Hepatocyte (in vitro differentiated cells): Measurements from ENCODE around the gene LINC00237. TPM values are rescaled to one million over a fixed set of nuclear protein-coding genes. Genes with fewer than 3 reads are reported as not detected.

Experiments used
- DNase-seq: peaks from one replicate; pipeline ENCODE4 v3.0.0-alpha.2; 2016; ENCODE audit warnings: low spot score
- H2AFZ ChIP-seq: fragments of 200-600 bp; sonication (generic); 2 replicates; pipeline ENCODE4 v1.6.0; 2016; ENCODE audit warnings: antibody characterized with exemption, mild to moderate bottlenecking
- H3K27ac ChIP-seq: fragments of 200-600 bp; sonication (generic); 2 replicates; pipeline ENCODE4 v1.5.1; 2016; ENCODE audit warnings: mild to moderate bottlenecking
- H3K27me3 ChIP-seq: fragments of 200-600 bp; sonication (generic); 2 replicates; pipeline ENCODE4 v1.6.1; 2016
- H3K36me3 ChIP-seq: fragments of 200-600 bp; sonication (generic); replicated peaks from 2 replicates; pipeline ENCODE4 v1.5.1; 2016; ENCODE audit warnings: low read depth; ENCODE audit not compliant: insufficient read depth
- H3K4me1 ChIP-seq: fragments of 200-600 bp; sonication (generic); 2 replicates; pipeline ENCODE4 v1.5.1; 2016; ENCODE audit warnings: mild to moderate bottlenecking, moderate library complexity; ENCODE audit not compliant: insufficient read depth
- H3K4me2 ChIP-seq: fragments of 200-600 bp; sonication (generic); 2 replicates; pipeline ENCODE4 v1.6.0; 2016
- H3K4me3 ChIP-seq: fragments of 200-600 bp; sonication (generic); 2 replicates; pipeline ENCODE4 v1.5.1; 2016; ENCODE audit warnings: mild to moderate bottlenecking
- H3K79me2 ChIP-seq: fragments of 200-600 bp; sonication (generic); 2 replicates; pipeline ENCODE4 v1.6.0; 2017; ENCODE audit warnings: mild to moderate bottlenecking
- H3K9me2 ChIP-seq: fragments of 200-600 bp; sonication (generic); replicated peaks from 2 replicates; pipeline ENCODE4 v1.6.0; 2017; ENCODE audit warnings: mild to moderate bottlenecking; ENCODE audit not compliant: insufficient read depth
- H3K9me3 ChIP-seq: fragments of 200-600 bp; sonication (generic); 2 replicates; pipeline ENCODE4 v1.5.1; 2016; ENCODE audit warnings: low read depth, mild to moderate bottlenecking
- H4K20me1 ChIP-seq: fragments of 200-600 bp; sonication (generic); 2 replicates; pipeline ENCODE4 v1.6.0; 2016; ENCODE audit warnings: mild to moderate bottlenecking; ENCODE audit not compliant: insufficient read depth, poor library complexity, severe bottlenecking
- EZH2 ChIP-seq: fragments of 200-600 bp; sonication (generic); IDR thresholded peaks from 2 replicates; pipeline ENCODE4 v1.6.1; 2016; ENCODE audit warnings: antibody characterized with exemption, mild to moderate bottlenecking, borderline replicate concordance
- EZH2phosphoT487 ChIP-seq: fragments of 200-600 bp; sonication (generic); IDR thresholded peaks from one replicate; pipeline ENCODE4 v1.6.1; 2018; ENCODE audit warnings: antibody characterized with exemption, mild to moderate bottlenecking, low read depth, moderate library complexity; ENCODE audit not compliant: unreplicated experiment, severe bottlenecking
- WGBS: methylation state at CpG from one replicate; pipeline ENCODE4 v1.1.6; 2016; ENCODE audit warnings: low lambda C conversion rate; ENCODE audit errors: missing lambda C conversion rate; 5-methylcytosine and 5-hydroxymethylcytosine counted together
- polyA plus RNA-seq: library from polyadenylated mRNA; unstranded; fragments of >200 nt; fragmentation: Nextera tagmentation; extraction: Ambion mirVana; gene quantifications from 2 replicates; pipeline ENCODE4 v1.2.1, GENCODE V29; 2016
- total RNA-seq: library from RNA; depleted of rRNA; stranded (reverse); fragments of >200 nt; gene quantifications from 2 replicates; pipeline ENCODE4 v1.2.3, GENCODE V29; 2014
- TF ChIP-seq, protein P1 (sequence below): fragments of 200-600 bp; sonication (generic); IDR thresholded peaks from 2 replicates; pipeline ENCODE4 v1.5.1; 2016; ENCODE audit warnings: antibody characterized with exemption, mild to moderate bottlenecking; ENCODE audit not compliant: poor library complexity

LINC00237 gene
- total and polyA plus RNA-seq, 2 experiments from 2014 or later, result not detected

GRCh38 chr20:21090111-21090618 is 16.0 kb downstream of the LINC00237 start:
- no peaks in the 10 kb centered on the region for H3K36me3 ChIP-seq
- no peaks in the 10 kb centered on the region for H3K9me3 ChIP-seq
- H4K20me1 ChIP-seq, result no peaks in the 10 kb centered on the region
- no peaks in the 10 kb centered on the region for H3K4me1 ChIP-seq
- no peak for DNase-seq
- TF ChIP-seq EZH2 (no peak), EZH2phosphoT487 (no peak)
- TF ChIP-seq, protein P1, sequence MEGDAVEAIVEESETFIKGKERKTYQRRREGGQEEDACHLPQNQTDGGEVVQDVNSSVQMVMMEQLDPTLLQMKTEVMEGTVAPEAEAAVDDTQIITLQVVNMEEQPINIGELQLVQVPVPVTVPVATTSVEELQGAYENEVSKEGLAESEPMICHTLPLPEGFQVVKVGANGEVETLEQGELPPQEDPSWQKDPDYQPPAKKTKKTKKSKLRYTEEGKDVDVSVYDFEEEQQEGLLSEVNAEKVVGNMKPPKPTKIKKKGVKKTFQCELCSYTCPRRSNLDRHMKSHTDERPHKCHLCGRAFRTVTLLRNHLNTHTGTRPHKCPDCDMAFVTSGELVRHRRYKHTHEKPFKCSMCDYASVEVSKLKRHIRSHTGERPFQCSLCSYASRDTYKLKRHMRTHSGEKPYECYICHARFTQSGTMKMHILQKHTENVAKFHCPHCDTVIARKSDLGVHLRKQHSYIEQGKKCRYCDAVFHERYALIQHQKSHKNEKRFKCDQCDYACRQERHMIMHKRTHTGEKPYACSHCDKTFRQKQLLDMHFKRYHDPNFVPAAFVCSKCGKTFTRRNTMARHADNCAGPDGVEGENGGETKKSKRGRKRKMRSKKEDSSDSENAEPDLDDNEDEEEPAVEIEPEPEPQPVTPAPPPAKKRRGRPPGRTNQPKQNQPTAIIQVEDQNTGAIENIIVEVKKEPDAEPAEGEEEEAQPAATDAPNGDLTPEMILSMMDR, result no peak
- no peak overlapping the region for H3K4me3 ChIP-seq
- peaks cover 77% of the 10 kb centered on the region for H3K27me3 ChIP-seq
- H2AFZ ChIP-seq, result no peak overlapping the region
- H3K4me2 ChIP-seq, result no peak overlapping the region
- no peaks in the 10 kb centered on the region for H3K79me2 ChIP-seq
- no peak overlapping the region for H3K27ac ChIP-seq
- H3K9me2 ChIP-seq, result no peaks in the 10 kb centered on the region
- WGBS, result 46% methylated on average over 14 of the region's 14 CpGs

GRCh38 chr20:21089391-21089790 is 16.8 kb downstream of the LINC00237 start:
- H3K27me3 ChIP-seq, result peaks cover 71% of the 10 kb centered on the region
- H3K9me2 ChIP-seq, result no peaks in the 10 kb centered on the region
- no peaks in the 10 kb centered on the region for H3K4me1 ChIP-seq
- H3K4me2 ChIP-seq, result no peak overlapping the region
- TF ChIP-seq EZH2phosphoT487, result no peak
- TF ChIP-seq, protein P1, result no peak
- no peak for TF ChIP-seq EZH2
- H3K9me3 ChIP-seq, result no peaks in the 10 kb centered on the region
- DNase-seq, result no peak
- no peak overlapping the region for H3K27ac ChIP-seq
- WGBS, result 46% methylated on average over 8 of the region's 8 CpGs
- H4K20me1 ChIP-seq, result no peaks in the 10 kb centered on the region
- no peaks in the 10 kb centered on the region for H3K36me3 ChIP-seq
- H3K4me3 ChIP-seq, result no peak overlapping the region
- H3K79me2 ChIP-seq, result no peaks in the 10 kb centered on the region
- no peak overlapping the region for H2AFZ ChIP-seq

- Histone ChIP-seq H3K4me1 (no peaks in the 10 kb centered on the region), H3K27ac (no peak overlapping the region), H3K36me3 (no peaks in the 10 kb centered on the region), H3K4me3 (no peak overlapping the region), H3K4me2 (no peak overlapping the region), H4K20me1 (no peaks in the 10 kb centered on the region), H3K9me2 (no peaks in the 10 kb centered on the region), H2AFZ (no peak overlapping the region), H3K79me2 (no peaks in the 10 kb centered on the region), H3K27me3 (peaks cover 57% of the 10 kb centered on the region), H3K9me3 (no peaks in the 10 kb centered on the region)
- WGBS, result 82% methylated on average over 9 of the region's 9 CpGs
- TF ChIP-seq EZH2 (no peak), EZH2phosphoT487 (no peak)
- TF ChIP-seq, protein P1, result no peak
- DNase-seq, result no peak
Measured at GRCh38 chr20:21087862-21088540, 18.2 kb downstream of the LINC00237 start.
